ENCODE results near the gene TAF5.
A peak's percentile ranks its signal among the peaks of the same experiment; 100 is the strongest.

DNA sequence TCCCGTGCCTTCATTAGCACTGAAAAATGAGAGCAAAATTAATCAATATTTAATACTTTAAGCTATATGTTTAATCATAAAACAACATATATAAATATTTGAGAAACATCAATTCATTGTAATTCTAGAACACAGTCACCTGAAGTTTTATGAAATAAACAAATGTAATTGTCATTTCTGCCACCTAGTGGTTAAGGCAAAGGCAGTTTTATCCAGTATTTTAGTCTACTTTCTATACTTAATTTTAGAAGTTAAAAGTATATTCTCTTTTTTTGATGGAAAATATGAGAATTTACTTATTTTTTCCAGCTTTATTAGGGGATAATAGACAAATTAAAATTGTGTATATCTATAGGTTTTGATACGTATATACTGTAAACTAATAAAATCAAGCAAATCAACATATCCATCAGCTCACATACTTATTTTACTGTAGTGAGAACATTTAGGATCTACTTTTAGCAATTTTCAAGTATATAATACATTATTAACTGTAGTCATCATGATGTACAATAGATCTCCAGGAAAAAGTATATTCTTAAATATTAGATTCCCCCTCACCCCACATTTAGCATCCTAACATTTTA, 33.7 kb upstream of the TAF5 start:
- TF ChIP-seq POLR2A (IDR thresholded peaks at IDR 0.05) = no peak
- TF ChIP-seq, protein P1, sequence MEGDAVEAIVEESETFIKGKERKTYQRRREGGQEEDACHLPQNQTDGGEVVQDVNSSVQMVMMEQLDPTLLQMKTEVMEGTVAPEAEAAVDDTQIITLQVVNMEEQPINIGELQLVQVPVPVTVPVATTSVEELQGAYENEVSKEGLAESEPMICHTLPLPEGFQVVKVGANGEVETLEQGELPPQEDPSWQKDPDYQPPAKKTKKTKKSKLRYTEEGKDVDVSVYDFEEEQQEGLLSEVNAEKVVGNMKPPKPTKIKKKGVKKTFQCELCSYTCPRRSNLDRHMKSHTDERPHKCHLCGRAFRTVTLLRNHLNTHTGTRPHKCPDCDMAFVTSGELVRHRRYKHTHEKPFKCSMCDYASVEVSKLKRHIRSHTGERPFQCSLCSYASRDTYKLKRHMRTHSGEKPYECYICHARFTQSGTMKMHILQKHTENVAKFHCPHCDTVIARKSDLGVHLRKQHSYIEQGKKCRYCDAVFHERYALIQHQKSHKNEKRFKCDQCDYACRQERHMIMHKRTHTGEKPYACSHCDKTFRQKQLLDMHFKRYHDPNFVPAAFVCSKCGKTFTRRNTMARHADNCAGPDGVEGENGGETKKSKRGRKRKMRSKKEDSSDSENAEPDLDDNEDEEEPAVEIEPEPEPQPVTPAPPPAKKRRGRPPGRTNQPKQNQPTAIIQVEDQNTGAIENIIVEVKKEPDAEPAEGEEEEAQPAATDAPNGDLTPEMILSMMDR (IDR thresholded peaks at IDR 0.05) = peak; percentile 25 to 42 (median 40)

Data from gastroesophageal sphincter (tissue), 3 donors.